Muscle layer of colon (tissue), 2 donors: ENCODE measurements around the gene THAP5.

Experiments
- H3K27ac ChIP-seq: one replicate; pipeline ENCODE4 v1.7.0; 2013; ENCODE audit warnings: low read depth, mild to moderate bottlenecking, low read length, moderate library complexity
- H3K27me3 ChIP-seq, 2 donors: one replicate each; pipeline ENCODE4 v1.7.0; 2013; ENCODE audit warnings: low read length in 2 of 2, mild to moderate bottlenecking in 2 of 2; ENCODE audit not compliant: insufficient read depth in 2 of 2, control insufficient read depth in 1 of 2
- H3K36me3 ChIP-seq: one replicate; pipeline ENCODE4 v1.7.0; 2013; ENCODE audit warnings: mild to moderate bottlenecking, low read length; ENCODE audit not compliant: insufficient read depth
- H3K4me1 ChIP-seq: one replicate; pipeline ENCODE4 v1.7.0; 2013; ENCODE audit warnings: mild to moderate bottlenecking, low read length; ENCODE audit not compliant: insufficient read depth
- H3K4me3 ChIP-seq, 2 donors: one replicate each; pipeline ENCODE4 v1.7.0; 2013; ENCODE audit warnings: low read length in 2 of 2, low read depth in 1 of 2, mild to moderate bottlenecking in 1 of 2, moderate library complexity in 1 of 2
- H3K9ac ChIP-seq: one replicate; pipeline ENCODE4 v1.7.0; 2013; ENCODE audit warnings: low read length
- H3K9me3 ChIP-seq: one replicate; pipeline ENCODE4 v1.7.0; 2013; ENCODE audit warnings: mild to moderate bottlenecking, low read length
- donor health status: abdominal sarcoma.
- donor health status: Adenocarcinoma of cecum.

Gene THAP5

GRCh38 chr7:108600399-108600798, 30.9 kb upstream of the THAP5 start:
- Histone ChIP-seq H3K36me3 (no peaks in the 10 kb centered on the region), H3K27me3 (no peaks in the 10 kb centered on the region), H3K27ac (no peak overlapping the region), H3K9me3 (no peaks in the 10 kb centered on the region), H3K9ac (no peak overlapping the region), H3K4me3 (no peak overlapping the region), H3K4me1 (no peaks in the 10 kb centered on the region)

GRCh38 chr7:108598914-108599580, 29.5 kb upstream of the THAP5 start:
- H3K4me1 ChIP-seq, result no peaks in the 10 kb centered on the region
- H3K9me3 ChIP-seq, result no peaks in the 10 kb centered on the region
- H3K27ac ChIP-seq, result no peak overlapping the region
- no peak overlapping the region for H3K4me3 ChIP-seq
- no peak overlapping the region for H3K9ac ChIP-seq
- no peaks in the 10 kb centered on the region for H3K27me3 ChIP-seq
- H3K36me3 ChIP-seq, result no peaks in the 10 kb centered on the region

- Histone ChIP-seq H3K36me3 (no peaks in the 10 kb centered on the region), H3K27me3 (no peaks in the 10 kb centered on the region), H3K4me1 (no peaks in the 10 kb centered on the region), H3K9ac (no peak overlapping the region), H3K4me3 (no peak overlapping the region), H3K27ac (no peak overlapping the region), H3K9me3 (no peaks in the 10 kb centered on the region)
Measured at GRCh38 chr7:108598153-108598552, 28.6 kb upstream of the THAP5 start.

- Histone ChIP-seq H3K4me1 (no peaks in the 10 kb centered on the region), H3K4me3 (no peak overlapping the region), H3K9ac (no peak overlapping the region), H3K36me3 (no peaks in the 10 kb centered on the region), H3K9me3 (no peaks in the 10 kb centered on the region), H3K27me3 (no peaks in the 10 kb centered on the region), H3K27ac (no peak overlapping the region)
Measured at GRCh38 chr7:108596560-108596959, 27.1 kb upstream of the THAP5 start.

GRCh38 chr7:108592646-108593201, 23.2 kb upstream of the THAP5 start:
- no peak overlapping the region for H3K27ac ChIP-seq
- no peak overlapping the region for H3K4me3 ChIP-seq
- no peak overlapping the region for H3K9ac ChIP-seq
- no peaks in the 10 kb centered on the region for H3K9me3 ChIP-seq
- no peaks in the 10 kb centered on the region for H3K4me1 ChIP-seq
- no peaks in the 10 kb centered on the region for H3K36me3 ChIP-seq
- H3K27me3 ChIP-seq, result no peaks in the 10 kb centered on the region

GRCh38 chr7:108590606-108591005, 21.1 kb upstream of the THAP5 start:
- no peaks in the 10 kb centered on the region for H3K4me1 ChIP-seq
- H3K36me3 ChIP-seq, result no peaks in the 10 kb centered on the region

GRCh38 chr7:108589874-108590273, 20.4 kb upstream of the THAP5 start:
- H3K4me3 ChIP-seq, result no peak overlapping the region
- H3K9ac ChIP-seq, result no peak overlapping the region
- no peaks in the 10 kb centered on the region for H3K9me3 ChIP-seq
- no peaks in the 10 kb centered on the region for H3K4me1 ChIP-seq
- no peaks in the 10 kb centered on the region for H3K36me3 ChIP-seq
- H3K27me3 ChIP-seq, result no peaks in the 10 kb centered on the region
- no peak overlapping the region for H3K27ac ChIP-seq

More at GRCh38 chr7:108590606-108591005, 21.1 kb upstream of the THAP5 start:
- no peaks in the 10 kb centered on the region for H3K27me3 ChIP-seq
- H3K4me3 ChIP-seq, result no peak overlapping the region
- no peak overlapping the region for H3K9ac ChIP-seq
- no peaks in the 10 kb centered on the region for H3K9me3 ChIP-seq
- H3K27ac ChIP-seq, result no peak overlapping the region

GRCh38 chr7:108589199-108589598, 19.7 kb upstream of the THAP5 start:
- H3K4me3 ChIP-seq, result no peak overlapping the region
- H3K9me3 ChIP-seq, result no peaks in the 10 kb centered on the region
- H3K36me3 ChIP-seq, result no peaks in the 10 kb centered on the region
- H3K27me3 ChIP-seq, result no peaks in the 10 kb centered on the region
- no peak overlapping the region for H3K27ac ChIP-seq
- no peaks in the 10 kb centered on the region for H3K4me1 ChIP-seq
- no peak overlapping the region for H3K9ac ChIP-seq

- Histone ChIP-seq H3K4me3 (no peak overlapping the region), H3K9me3 (no peaks in the 10 kb centered on the region), H3K9ac (no peak overlapping the region), H3K27me3 (no peaks in the 10 kb centered on the region), H3K36me3 (no peaks in the 10 kb centered on the region), H3K27ac (no peak overlapping the region), H3K4me1 (no peaks in the 10 kb centered on the region)
Measured at GRCh38 chr7:108586274-108586710, 16.8 kb upstream of the THAP5 start.

GRCh38 chr7:108585843-108586242, 16.3 kb upstream of the THAP5 start:
- Histone ChIP-seq H3K9ac (no peak overlapping the region), H3K27me3 (no peaks in the 10 kb centered on the region), H3K4me1 (no peaks in the 10 kb centered on the region), H3K9me3 (no peaks in the 10 kb centered on the region), H3K36me3 (no peaks in the 10 kb centered on the region), H3K27ac (no peak overlapping the region), H3K4me3 (no peak overlapping the region)

- no peak overlapping the region for H3K9ac ChIP-seq
- no peak overlapping the region for H3K27ac ChIP-seq
- H3K36me3 ChIP-seq, result peaks cover 9% of the 10 kb centered on the region
- H3K27me3 ChIP-seq, result no peaks in the 10 kb centered on the region
- no peaks in the 10 kb centered on the region for H3K9me3 ChIP-seq
- no peak overlapping the region for H3K4me3 ChIP-seq
- H3K4me1 ChIP-seq, result no peaks in the 10 kb centered on the region
Measured at GRCh38 chr7:108584211-108584610, 14.7 kb upstream of the THAP5 start.
